Daoy (cell line): ENCODE data around the gene SPATA4. TPM values are rescaled to one million over a fixed set of nuclear protein-coding genes. Genes with fewer than 3 reads are reported as not detected.
"Not testable (repeated sequence)": the region's sequence is repeated elsewhere in the genome, so short reads cannot be mapped to it uniquely, and the experiment has no call there.

Source experiments
- DNase-seq: peaks from one replicate; pipeline ENCODE4 v3.0.0-alpha.2; 2015; ENCODE audit warnings: low read depth
- total RNA-seq: library from RNA; depleted of rRNA; stranded (reverse); fragments of >200 nt; shearing (Covaris generic); gene quantifications from 2 replicates; pipeline ENCODE4 v1.2.3, GENCODE V29; 2014; rRNA removed

SPATA4 gene
- 0.34 TPM in 1 of 2 replicates, not detected in the other for total RNA-seq

DNA sequence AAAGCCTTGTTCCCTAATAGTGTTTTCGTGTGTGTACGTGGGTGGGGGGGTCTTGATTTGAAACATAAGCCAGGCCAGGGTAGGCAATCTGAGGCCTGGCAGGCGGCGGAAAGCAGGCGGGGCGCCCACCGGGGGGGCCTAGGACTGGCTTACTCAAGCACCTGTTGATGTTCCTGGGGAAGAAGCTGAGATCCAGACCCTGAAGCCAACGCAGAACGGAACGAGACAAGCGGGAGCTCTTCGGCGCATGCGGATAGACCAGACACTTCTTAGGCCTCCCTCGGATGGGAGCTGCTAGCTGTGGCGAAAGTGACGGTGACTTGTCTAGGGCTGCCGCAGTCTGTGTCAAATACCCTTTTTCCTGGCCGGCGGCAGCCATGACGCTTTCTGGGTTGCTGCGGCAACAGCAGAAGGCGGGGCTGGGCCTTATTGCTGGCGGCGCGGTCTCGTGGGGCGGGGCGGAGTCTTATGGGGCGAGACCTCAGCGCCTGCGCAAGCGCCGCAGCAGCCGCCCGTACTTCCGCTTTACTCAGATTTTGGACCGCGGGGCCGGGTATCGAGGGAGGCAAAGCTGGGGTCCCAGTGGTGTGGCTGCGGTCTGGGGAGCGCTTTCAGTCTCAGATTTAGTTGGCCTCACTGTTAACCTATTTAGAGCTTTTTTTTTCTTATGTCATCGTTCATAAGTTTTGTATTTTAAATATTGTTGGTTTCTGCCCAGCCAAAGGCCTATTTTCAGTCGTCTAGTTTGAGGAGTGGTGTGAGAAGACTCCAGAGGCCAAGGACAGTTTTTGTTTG, at the start of gene SPATA4:
TSS of gene SPATA4 (minus strand) at position 402 of the 795 bp plus-strand sequence. CDS start at position 379, 23 bp downstream.
- DNase-seq, result peak; percentile 90

DNA sequence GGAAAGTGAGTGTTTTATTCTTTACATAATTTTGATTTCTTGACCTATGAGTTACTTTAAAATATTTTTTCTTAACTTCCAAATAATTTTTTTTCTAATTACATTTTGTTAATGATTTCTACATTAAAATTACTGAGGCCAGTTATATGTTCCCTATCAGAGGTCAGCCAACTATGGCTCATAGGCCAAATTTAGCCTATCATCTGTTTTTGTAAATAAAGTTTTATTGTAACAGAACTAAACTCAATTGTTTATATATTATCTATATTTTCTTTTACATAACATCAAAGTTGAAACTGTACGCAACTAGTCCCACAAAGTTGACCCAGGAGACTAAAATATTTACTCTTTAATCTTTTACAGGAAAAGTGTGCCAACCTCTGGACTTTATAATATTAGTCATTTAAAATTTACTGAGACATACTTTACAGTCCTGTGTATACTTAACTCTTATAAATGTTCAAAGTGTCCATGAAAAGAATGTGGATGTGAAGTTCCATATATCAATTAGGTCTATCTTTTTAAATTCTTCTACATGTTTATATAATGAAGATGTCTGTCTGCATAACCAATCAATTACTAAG, 47.5 kb upstream of the SPATA4 start:
- no peak for DNase-seq

DNA sequence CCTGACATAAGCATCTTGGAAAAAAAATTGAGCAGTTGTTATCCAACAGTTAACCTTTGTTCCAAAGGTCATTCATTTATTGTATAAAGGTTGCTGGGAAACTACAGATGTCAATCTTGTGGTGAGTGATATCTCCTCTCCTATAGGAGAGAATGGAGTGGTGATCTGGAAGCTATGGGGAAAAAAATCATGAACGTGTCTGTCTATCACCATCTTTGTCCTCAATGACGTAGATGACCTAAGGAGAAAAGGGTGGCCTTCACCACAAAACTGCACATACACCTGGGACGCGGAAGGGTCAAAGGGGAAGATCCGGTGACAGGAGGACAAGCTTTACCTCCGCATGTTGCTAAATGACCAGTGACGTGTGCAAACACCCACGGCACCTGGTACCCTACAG, 46.3 kb upstream of the SPATA4 start:
- DNase-seq, result no peak

DNA sequence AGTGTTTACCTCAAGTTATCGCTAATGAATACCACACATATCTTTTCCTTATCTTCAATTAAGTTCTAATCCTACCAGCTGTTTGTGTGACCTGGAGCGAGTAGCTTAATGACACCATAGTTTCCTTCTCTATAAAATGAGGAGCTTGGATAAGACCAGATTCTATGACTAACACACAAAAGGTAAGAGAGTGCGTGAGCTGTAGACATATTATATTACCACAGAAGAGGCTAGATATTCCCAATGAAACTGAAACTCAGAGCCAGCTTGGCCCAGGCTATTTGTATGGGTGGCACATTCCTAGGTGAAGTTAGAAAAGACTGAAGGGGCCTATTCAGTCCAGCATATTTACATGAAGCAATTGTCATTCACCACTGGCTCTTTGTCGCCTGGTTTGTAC, 43.4 kb upstream of the SPATA4 start:
- peak; percentile 29 for DNase-seq

DNA sequence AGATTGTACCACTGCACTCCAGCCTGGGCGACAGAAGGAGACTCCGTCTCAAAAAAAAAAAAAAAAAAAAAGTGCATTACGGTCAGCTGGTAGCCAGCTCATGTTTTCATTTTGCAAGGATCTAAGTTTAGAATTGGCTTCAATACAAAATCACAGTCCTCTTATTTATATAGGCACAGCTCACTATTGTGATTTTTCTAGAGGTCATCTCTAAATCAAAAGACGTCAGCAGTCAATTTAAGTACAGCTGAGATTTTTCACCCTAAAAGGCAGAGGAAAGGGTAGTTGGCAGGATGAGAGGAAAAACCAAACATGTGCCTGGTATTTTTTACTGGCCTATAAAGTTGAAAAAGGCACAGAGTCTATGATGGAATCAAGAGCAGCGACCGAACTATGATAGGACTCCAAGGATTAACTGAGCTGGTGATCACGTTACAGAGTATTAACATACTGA, 42.8 kb upstream of the SPATA4 start:
- peak; percentile 4 for DNase-seq

DNA sequence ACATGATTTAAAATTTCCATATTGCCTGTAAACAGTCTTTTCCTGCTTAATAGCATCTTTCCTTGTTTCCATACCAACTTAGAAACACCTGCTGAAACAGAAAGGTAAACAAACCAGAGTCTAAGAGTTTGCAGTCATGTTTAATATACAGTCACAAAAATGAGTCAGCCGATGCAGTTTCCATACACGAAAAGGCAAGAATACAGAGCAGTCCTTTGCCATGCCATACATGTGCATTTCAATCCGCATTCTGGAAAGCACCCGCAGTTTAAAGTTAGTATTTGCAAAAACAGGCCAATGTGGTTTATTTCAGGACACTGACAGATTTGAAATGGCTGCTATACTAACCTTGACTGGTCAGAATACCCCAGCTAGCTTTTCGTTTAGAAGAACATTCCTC, 41.6 kb upstream of the SPATA4 start:
- peak; percentile 8 for DNase-seq

DNA sequence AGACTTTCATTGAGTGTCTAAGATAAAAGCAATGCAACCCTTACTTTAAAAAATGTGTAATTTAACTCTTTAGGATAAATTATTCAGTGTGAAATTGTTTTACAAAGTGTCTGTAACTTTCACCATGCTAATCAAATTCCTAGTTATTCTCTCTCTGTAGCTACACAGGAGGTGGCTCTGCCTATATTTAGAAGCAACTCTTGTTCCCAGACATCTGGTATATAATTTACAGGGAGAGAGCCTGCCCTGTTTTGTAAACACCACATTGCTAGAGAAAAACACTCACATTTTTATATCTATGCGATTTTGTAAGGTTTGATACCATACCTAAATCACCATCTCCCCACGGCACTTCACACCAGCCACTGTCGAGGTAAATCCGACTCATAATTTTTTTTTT, 35.5 kb upstream of the SPATA4 start:
- no peak for DNase-seq

DNA sequence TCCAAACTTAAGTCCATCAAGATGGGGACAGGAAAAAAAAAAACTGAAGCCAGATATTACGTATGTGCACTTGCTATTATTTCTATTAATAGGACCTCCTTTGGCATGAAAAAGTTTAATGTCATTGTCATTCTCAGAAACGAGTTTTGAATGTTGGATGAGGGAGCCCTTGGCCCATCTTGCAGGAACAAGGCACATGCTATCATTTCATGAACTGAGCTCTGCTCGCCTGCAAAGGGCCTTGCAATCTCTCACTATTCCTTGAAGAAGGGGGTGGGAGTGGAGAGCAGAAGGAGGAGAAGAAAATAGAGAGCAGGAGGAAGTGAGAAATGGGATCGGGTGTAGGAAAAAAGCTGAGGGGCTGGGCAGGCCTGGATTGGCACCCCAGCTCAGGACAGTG, 34.3 kb upstream of the SPATA4 start:
- DNase-seq, result no peak

DNA sequence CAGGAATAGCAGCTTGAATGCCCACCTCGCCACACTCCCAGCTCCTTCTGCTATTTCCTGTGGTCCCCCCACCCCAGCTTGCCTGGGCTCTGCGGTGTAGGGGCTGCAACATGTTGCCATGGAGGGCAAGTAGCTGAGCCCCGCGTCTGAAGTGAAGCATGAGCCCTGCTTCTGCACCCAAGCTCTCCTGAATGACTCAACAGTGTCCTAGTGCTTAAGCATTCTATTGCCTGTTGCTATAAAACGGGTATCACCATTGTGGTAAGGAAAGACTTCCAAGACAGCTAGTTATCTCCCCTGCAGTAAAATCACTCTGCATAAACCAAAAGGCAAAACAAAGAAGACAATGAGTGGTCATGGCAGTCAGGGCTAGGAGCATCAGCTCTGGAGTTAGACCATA, 31.4 kb upstream of the SPATA4 start:
- DNase-seq, result no peak

DNA sequence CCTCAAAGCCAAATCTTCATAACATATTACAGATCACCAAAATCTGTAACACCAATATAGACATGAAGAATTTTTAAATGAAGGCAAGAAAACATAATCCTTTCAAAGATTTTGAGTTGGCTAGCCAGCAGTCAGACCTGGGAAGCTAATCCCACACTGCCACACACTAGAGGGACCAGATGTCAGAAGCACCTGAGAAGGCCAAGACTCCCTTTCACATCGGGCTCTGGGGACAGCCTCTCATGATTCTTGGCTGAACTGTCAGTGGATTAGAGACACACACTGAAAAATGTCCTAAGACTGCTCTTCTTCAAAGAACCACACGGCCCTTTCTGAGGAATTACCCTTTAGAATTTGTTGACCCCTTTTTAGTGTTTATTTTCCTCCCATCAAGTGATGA, 28.2 kb upstream of the SPATA4 start:
- no peak for DNase-seq

DNA sequence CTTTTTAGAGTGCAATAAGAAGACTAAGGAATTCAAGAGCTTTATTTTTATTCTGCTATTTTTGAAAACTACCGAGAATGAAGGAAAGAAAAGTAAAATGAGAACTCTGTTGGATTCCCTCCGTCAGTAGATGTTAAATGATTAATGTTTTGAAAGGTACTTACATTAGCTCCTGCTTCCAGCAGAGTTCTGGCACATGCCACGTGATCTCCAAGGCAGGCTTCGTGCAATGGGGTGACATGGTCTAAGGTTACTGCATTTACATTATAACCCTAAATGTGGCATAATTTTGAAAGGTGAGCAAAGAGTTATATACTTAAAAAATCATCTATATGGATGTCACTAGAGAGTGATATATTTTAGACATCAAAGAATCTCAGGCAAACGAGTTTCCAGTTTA, 26.8 kb upstream of the SPATA4 start:
- DNase-seq, result no peak

DNA sequence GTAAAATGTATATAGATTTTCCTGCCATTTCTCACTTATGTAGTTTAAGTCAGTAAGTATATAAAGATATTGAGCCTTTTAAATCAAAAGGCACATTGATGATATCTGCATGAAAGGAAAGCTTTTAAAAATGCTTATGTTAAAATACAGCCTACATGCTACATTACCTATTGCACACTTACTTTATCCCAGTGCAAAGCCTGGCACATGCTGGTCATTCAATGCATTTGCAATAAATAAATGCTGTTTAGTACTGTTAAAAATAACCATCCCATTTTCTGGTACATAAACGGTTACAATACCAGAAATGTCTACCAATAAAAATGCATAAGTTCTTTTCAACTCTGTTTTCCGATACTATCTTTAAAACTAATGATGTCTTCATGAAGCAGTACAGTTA, 22.1 kb upstream of the SPATA4 start:
- no peak for DNase-seq

DNA sequence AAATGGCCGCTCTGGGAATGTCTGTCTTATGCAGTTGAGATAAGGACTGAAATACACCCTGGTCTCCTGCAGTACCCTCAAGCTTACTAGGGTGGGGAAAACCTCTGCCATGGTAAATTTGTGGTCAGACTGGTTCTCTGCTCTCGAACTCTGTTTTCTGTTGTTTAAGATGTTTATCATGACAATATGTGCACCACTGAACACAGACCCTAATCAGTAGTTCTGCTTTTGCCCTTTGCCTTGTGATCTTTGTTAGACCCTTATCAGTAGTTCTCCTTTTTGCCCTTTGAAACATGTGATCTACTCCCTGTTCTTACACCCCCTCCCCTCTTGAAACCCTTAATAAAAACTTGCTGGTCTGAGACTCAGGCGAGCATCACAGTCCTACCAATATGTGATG, 17.0 kb upstream of the SPATA4 start:
- DNase-seq, result not testable (repeated sequence)

DNA sequence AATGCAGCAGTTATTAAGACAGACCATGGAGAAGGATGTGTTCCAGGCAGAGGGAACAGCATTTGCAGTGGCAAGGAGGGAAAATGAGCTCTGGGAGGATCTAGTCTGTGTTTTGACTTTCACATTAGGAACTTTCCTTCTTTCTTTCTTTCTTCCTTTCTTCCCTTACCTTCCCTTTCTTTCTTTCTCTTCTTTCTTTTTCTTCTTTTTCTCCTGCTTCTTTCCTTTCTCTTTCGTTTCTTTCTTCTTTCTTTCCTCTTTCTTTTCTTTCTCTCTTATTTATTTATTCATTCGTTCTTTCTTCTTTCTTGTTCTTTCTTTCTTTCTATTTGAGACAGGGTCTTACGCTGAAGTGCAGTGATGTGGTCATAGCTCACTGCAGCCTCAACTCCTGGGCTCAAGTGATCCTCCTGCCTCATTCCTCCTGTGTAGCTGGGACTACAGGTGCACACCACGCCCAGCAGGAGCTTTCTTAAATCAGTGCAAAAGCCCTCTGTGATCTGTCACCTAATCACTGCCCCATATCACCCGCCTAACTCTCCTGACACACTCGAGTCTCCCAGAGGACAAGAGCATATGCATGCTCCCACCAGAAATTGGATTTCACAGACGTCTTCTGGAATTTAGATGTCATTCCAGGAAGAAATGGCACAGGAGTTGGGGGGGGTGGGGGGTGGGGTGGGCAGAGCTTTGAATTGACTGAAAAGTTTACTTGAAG, 15.4 kb upstream of the SPATA4 start:
- no peak for DNase-seq

DNA sequence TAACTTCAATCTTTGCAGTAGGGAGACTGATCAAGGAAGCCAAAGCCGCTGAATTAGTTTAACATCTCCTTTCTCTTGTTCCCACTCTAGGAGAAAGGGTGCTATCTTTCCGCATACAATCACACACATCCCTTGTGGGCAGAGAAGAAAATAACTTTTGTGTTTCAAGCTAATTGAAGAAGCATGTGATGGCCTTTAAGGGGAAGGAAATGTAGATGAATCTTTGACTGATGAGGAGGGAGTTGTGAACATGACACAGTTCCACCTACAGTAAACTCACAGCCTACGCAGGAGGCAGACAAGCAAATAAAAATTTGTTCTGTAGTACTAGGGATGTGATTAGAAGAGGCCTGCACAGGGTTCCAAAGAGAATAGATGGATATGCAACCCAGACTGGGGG, 14.7 kb upstream of the SPATA4 start:
- DNase-seq, result no peak

DNA sequence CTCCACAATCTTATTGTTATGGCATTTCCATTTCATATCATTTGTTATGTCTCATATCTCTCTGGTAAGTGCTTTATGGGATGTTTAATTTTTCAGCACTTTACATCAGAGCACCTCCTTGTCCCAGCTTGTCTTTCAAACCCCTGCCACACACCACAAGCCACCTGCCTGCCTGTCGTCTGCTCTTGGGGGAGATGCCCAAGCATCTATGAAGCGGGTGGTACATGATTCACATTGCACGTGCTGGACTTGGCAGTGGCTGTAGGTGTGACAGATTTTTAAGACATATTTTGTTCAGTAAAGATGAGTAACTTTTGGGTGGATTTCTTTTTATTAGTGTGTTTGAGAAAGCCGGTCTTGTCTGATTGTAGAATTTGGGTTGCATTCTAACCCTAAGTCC, 14.2 kb upstream of the SPATA4 start:
- no peak for DNase-seq

DNA sequence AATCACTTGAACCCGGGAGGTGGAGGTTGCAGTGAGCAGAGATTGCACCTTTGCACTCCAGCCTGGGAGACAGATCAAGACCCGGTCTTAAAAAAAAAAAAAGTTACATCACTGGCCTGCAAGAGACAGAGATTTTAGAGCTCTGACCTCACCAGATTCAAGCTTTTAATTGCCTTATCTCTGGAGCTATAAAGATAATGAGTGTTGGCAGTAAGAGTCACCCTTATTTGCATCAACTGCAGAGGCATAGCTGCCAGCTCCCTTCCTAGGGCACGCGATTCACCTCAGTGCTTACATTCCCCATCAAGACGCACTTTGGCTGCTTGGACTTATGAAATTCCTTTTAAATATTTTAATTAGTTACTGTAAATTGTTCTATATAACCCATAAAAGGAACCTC, 12.5 kb upstream of the SPATA4 start:
- peak; percentile 28 for DNase-seq

DNA sequence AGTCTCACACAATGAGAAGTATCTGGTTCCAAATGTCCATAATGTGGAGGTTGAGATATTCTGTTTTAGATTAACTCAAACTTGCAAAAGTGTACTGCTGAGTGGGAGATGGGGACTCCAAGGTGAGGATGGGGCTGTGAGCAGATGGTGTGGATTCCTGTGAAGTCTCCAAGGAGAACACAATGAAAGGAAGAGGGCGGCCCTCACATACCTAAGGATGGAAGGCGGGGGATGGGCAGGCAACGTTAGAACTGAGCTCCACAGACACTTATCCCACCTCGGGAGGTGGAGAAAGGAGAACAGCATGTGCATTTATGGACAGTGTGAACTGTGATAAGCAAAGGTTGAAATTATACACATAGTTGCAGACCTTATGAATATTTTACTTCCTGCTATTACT, 9.9 kb upstream of the SPATA4 start:
- no peak for DNase-seq

DNA sequence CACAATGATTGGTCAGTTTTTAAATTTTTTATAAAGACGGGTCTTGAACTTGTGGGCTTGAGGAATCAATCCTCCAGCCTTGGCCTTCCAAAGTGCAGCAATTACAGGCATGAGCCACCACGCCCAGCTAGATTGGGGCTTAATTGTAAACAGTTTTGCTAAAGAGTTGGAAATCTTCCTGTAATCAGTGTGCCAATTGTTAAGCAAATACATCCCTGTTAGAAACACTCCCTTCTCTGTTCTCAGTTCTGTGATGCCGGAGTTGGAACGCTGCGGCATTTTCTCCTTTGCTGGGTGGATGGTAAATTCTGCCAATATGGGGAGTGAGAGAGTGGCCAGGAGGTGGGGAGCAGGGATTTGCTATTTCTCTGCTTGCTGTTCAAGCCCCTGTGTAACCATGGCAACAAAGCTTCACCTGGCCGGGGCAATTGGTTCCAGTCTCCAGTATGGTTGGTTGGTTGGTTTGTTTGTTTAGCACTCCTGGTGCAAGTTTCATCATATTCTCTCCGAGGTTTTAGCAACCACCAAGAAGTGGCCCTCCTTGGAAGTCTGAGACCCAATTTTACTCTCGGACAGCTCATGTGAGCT, 3.0 kb upstream of the SPATA4 start:
- no peak for DNase-seq

DNA sequence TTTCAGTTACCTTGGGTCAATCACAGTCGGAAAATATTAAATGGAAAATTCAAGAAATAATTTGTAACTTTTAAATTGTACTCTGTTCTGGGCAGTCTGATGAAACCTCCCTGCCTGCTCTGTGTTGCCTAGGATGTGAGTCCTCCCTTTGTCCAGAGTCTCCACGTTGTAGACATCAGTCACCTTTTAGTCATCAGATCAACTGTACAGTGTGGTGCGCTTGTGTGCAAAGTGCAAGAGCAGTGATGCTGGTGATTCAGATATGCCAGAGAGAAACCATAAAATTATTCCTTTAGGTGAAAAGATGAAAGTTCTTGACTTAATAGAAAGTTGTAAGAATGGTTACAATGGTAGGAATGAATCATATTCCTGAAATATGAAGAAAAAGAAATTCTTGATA, 1.4 kb downstream of the SPATA4 start:
- DNase-seq, result peak; percentile 73

DNA sequence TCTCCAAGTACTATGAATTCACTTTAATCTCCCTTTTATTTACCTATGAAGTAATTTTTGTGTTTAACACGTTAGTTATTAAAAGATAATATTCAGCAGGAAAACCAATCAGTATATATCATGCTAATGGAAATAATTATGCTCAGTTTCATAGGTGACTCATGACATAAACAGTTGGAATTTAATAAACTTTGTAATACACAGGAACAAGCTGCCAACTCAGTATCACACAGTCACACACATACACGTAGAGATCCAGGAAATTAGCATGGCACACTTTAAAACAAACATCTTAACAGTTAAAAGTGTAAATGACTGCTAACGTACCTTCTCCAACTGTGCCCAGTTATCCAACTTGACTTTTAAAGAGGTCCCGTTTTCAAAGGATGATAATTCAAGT, 2.3 kb downstream of the SPATA4 start:
- DNase-seq, result peak; percentile 28

DNA sequence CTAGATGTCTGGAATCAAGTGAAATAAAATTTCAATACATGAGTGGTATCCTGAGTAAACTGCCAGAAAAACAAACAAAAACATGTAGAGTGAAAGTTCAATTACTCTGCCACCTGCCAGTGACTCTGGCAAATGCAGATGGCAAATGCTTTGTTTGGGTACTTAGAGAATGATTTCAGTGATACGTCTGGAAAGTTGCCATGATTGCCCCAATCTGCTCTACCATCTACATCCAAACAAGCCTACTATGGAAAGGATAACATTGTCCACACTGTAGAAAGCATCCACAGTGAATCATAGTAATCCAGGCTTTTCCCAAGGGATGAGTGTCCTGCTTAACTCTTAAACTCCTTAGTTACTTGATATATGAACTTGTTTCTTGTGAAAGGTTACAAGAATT, 3.4 kb downstream of the SPATA4 start:
- DNase-seq, result peak; percentile 68
